Measurements from ENCODE around the gene SCCPDH.
"Not testable (repeated sequence)": the region's sequence is repeated elsewhere in the genome, so short reads cannot be mapped to it uniquely, and the experiment has no call there.

The SCCPDH gene, protein sequence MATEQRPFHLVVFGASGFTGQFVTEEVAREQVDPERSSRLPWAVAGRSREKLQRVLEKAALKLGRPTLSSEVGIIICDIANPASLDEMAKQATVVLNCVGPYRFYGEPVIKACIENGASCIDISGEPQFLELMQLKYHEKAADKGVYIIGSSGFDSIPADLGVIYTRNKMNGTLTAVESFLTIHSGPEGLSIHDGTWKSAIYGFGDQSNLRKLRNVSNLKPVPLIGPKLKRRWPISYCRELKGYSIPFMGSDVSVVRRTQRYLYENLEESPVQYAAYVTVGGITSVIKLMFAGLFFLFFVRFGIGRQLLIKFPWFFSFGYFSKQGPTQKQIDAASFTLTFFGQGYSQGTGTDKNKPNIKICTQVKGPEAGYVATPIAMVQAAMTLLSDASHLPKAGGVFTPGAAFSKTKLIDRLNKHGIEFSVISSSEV

DNA sequence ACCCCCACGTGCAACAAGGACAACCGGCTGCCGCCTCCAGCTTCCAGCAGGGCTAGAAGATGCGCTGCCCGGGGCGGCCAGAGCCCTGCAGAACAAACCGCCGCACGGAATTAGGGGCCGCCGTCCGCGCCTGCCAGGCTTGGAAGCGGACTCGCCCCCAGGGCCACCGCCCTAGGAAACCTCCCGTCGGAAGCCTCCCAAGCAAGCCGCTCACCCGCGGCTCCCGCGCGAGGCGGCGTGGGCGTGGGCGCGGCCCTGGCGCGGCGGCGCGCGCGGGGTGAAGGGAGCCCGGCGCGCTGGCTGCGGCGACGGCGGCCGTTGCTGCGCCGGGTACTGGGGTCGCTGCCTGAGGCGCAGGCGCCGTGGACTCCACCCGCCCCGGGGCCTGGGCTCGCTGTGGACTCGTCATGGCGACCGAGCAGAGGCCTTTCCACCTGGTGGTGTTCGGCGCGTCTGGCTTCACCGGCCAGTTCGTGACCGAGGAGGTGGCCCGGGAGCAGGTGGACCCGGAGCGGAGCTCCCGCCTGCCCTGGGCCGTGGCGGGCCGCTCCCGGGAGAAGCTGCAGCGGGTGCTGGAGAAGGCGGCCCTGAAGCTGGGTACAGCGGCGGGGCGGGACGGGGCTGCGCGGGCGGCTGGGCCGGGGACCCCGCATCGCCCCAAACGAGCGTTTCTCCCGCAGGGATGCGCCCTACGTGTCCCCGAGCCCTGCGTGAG is at the start of gene SCCPDH:
TSS of gene SCCPDH (plus strand) at position 394 of the 715 bp plus-strand sequence. CDS start at position 408, 14 bp downstream.
- peak; percentile 57 for DNase-seq (ENCODE audit: low spot score)

DNA sequence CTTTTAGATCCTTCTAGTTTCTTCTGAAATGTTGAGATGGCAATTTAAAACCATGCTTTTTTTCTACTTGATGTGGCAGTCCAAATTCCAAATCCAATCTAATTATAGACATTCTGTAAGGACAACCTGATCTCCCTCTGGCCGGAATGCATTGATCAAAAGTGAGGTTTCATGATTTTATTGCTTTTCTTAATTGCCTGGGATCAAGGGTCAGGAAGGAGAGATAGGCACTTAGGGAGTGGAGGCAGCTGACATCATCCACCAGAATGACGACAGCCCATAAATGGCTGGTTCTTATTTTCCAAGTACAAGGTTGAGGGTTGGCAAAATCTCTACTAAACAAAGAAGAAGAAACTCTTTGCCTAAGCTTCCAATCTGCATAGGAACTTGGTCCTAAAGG is 46.4 kb upstream of the SCCPDH start:
- no peak for DNase-seq (ENCODE audit: low spot score)

DNA sequence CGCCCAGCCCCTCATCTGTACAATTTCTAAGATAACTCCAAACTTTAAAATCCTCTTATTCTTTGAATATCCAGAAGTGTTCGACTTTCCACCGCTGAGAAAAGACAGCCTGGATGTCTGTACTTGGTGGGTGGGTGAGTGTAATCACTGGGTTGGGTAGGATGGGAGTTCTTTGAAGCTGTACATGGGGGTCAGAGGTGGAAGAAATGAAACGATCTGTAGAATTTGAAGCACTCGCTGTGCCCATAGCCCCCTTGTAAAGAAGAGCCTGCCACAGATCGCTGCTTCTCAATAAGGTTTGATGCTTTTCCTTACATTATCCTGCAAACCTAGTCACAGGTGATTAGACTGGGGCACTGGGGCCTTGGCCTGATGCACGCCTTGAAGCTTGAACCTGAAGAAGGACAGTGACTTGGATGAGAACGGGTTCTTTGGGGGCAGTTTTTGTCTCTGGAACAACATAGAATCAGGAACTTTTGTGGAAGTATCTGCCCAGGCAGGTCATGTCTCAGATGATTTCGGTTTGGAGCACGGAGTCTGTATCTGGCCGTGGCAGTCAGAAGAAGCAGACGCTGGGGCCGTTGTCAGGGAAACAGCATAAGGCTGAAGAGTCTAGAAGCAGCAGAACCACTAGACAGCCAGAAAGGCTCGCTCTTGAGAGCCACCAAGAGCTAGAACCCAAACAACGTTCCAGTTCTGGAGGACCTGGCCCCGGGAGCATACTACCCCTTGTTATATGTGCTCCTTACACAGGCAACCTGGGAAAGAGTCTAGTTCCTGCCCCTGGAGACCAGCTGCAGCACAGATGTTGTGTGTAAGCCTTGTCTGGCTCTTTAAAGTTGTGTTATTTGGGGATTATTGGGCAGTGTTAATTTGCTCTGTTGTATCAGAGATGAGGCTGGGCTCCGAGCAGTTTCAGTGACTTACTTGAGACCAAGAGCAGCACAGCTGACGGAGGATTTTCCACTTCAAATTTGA is 45.1 kb upstream of the SCCPDH start:
- no peak for DNase-seq (ENCODE audit: low spot score)

DNA sequence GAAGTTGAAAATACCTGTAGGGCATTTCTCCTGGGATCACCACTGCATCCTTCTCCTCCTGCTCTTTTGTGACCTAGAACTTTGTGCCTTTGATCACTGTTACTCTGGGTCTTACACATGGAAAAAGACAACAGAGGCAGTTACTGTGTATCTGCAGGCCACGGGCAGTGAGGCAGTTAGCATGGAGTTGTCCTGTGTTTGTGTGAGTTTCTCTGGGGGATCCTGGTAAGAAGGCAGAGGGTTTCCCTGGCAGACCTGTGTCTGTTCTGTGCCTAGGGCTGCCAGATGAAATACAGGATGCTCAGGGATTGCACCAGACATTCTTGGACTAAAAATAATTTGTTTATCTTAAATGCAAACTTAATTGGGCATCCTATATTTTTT is 44.4 kb upstream of the SCCPDH start:
- DNase-seq (ENCODE audit: low spot score): no peak

DNA sequence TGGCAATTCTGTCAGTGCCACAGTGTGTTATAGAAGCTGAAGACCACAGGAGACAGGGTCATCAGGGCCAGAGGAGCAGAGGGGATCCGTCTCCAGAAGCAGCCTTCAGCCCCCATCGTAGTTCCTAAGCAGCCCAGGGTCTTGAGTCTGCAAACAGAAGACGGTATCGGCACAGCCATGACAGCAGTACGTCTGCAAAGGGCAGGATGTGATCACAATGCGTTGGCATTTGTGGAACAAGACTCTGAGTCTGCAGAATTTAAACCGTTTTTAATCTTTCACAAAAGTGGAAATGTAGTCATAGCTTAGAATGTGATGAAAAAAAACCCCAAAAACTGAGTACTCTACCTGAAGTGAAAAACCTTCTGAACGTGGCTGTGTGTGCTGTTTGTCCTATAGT is 44.0 kb upstream of the SCCPDH start:
- DNase-seq (ENCODE audit: low spot score): no peak

DNA sequence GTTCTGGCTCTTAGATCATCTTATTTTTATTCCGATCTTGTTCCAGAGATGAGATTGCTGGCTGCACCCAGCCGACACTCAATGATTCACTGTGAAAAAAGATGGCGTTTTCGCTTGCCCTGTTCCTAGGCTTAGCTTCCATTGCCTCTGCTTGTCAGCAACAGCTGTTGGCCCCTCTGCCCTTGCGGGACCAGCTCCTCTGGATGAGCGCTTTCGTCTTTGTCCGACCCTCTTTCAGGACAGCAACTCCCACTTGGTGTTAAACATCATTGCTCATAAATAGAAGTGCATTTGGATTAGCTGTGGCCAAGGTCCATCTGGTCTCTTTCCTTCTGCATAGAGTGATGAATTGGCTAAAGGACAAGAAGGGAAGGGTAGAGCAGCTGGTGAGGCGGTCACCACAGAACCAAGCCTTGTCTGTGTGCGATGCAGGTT is 43.5 kb upstream of the SCCPDH start:
- DNase-seq (ENCODE audit: low spot score): no peak

DNA sequence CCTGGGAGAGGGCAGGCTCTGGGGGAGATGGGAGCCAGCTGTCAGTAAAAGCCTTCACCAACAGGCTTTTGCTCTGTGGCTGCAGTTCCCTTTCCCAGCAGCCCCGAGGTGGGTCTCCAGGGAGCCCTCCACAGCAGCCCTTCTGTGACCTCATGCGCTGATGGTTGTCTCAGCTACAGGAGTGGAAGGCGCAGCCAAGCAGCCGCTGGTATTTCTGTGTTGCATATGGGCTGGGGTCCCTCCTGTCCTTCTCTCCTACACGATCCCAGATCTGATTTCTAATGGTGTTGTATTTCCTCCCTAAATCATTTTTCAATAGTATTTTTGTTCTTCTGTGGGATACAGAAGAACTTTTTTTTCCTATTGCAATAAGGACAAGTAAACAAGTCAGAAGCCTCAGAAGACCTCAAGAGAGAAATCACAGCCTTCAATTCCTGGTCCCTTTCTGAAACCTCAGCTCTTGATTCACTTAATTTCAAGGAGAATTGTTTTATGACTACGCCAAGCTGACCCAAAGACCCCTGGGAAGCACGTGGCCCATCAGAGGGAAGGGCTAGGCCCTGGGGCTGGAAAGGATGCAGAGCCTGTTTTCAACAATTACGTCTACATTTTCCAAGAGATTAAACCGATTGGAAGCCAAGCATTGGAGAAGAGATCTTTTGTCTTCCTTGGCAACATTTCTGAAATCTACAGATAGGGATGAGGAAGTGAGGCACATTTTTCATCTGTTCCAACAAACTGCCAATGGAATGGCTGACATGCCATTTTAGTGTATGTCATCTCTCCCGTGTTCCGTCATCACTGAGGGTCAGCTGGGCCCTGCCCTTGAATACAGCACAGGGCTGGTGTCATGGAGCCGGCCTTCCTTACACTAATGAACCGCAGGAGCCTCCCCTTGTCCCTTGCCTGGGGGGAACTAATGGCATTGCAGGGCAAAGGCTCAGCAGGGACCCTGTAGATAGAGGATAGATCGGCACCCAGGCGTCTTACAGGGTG is 42.0 kb upstream of the SCCPDH start:
- no peak for DNase-seq (ENCODE audit: low spot score)

DNA sequence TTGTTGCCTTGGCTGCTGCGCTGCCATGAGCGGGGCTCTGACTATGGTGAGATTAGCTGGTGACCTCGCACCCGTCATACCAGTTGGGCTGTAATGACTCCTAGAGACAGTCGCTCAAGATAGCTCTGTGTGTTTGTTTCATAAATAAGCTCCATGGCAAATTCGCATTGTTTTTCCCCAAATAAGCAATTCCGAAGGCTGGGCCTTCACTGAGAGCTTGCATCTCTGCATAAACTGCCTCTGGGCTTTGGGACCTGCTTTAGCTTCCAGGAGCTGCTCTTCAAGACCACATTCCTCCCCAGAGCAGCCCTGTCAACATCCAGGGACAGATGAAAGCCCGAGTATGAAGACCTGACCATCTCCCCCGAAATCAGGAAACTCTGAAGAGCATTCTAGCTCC is 40.7 kb upstream of the SCCPDH start:
- no peak for DNase-seq (ENCODE audit: low spot score)

DNA sequence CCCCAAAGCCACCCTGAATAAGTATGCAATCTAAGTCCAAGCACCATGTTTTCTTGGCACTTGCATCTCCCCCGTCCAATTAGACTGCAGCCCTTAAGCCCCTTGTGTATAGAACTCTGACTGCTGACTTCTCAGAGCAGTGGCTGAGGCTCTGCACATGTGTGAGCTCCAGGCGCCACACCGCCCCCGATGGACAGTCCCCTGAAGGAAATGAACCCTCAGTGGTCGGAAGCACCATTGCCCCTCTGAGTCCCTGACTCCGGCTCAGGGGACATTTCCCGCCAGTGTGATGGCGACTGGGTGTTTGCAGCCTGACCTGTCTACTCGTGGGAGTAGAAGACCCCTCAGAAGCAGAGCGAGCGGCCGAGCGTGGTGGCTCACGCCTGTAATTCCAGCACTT is 37.2 kb upstream of the SCCPDH start:
- DNase-seq (ENCODE audit: low spot score): no peak

DNA sequence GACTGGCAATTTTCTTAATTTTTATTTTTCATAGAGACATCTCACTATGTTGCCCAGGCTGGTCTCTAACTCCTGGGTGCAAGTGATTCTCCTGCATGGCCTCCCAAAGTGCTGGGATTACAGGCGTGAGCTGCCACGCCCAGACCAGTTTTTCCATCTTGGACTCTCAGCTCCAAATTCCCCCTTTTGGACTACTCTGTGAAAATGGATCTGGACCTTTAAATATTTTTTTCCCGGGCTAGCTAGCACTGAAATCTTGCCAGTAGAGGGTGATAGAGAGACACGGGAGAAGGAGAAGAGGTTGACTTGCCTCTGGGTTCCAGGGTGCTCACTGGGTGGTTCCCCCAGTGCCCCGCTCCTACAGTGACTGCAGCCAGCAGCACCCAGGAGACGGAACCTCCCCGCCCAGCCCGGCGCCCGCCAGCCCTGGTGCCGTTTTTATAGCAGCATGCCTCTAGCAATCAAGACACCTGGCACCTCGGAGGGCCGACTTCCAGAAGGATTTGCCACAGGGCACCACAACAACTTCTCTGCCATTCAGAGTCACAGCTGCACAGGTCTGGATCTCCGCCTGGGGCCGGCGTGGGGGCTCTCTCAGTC is 34.7 kb upstream of the SCCPDH start:
- peak; percentile 47 for DNase-seq (ENCODE audit: low spot score)

DNA sequence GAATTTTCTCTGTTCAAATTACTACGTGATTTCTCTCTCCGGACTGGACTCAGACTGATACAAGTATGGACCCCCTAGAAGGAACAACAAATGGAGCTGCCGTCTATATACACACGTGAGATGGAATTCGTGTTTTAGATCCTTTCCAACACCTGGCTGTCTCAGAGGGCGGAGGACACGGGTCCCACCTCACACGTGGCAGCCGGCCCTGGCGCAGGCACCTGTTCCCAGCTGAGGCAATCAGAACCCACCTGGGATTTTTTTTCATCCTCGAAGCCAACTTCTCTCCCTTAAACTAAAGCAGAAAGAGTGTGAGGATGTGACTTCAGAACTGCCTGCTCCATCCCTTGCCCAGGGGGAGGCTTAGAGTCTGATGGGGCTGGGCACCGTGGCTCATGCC is 34.1 kb upstream of the SCCPDH start:
- no peak for DNase-seq (ENCODE audit: low spot score)

DNA sequence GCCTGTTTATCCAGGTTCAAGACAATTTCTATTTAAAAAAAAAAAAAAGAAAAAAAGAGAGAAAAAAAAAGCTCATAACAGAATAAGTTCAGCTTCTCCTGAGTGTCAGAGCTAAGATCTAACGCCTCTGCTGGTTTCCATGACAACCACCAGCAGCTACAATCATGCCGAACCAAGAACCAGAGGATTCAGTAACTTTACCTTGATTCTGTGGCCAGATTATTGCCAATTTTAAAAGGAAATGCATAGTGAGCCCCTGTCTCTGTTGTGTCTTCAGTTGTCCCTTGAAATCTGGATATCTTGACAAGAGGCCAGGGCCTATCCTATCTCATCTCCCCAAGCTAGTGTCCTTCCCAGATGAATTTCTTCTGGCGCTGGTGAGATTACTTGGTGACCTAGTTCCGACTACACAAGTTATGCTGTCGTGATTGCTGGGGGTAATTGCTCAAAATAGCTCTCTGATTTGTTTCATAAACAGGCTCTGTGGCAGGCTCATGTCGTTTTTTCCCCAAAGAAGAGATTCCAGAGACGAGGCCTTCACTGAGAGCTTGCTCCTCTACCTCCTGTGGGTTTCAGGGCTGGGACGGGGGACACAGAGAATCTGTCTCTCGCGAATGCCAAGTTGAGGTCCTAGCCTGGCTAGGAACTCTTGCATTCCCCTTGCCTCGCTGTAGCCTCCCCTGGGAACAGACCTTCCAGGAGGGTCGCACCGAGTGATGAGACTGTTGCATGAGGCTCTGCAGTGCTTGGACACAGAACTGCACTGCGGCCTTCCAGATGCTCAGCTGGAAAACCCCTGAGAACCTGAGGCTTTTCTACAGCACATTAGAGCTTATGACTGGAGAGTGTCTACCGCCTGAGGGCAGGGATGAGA is 32.4 kb upstream of the SCCPDH start:
- DNase-seq (ENCODE audit: low spot score): no peak

DNA sequence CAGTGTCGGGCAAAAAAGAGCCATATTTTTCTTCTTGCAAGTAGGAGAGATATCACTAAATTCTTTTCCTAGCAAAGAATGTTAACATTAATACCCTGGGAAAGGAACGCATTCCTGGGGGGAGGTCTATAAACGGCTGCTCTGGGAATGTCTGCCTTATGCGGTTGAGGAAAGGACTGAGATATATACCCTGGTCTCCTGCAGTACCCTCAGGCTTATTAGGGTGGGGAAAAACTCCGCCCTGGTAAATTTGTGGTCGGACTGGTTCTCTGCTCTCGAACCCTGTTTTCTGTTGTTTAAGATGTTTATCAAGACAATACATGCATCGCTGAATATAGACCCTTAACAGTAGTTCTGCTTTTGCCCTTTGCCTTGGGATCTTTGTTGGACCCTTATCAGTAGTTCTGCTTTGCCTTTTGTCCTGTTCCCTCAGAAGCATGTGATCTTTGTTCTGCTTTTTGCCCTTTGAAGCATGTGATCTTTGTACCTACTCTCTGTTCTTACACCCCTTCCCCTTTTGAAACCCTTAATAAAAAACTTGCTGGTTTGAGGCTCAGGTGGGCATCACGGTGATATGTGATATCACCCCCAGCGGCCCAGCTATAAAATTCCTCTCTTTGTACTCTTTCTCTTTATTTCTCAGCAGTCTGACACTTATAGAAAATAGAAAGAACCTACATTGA is 29.9 kb upstream of the SCCPDH start:
- DNase-seq (ENCODE audit: low spot score): not testable (repeated sequence)

DNA sequence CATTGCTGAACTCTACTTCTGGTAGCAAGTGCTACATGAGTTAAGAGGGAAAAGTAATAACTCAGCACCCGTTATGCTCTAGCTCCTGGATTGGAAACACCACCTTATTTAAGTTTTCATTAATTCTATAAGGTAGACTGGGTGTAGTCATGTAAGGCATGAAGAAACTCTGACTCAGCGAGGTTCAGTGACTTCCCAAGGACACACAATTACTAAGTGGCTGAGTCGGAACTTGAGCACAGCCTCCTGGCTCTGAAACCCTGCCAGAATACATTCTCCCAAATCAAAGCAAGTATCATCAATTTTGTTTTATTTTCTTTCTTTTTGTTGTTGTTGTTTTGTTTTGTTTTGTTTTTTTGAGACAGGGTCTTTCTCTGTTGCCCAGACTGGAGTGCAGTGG is 29.1 kb upstream of the SCCPDH start:
- no peak for DNase-seq (ENCODE audit: low spot score)

DNA sequence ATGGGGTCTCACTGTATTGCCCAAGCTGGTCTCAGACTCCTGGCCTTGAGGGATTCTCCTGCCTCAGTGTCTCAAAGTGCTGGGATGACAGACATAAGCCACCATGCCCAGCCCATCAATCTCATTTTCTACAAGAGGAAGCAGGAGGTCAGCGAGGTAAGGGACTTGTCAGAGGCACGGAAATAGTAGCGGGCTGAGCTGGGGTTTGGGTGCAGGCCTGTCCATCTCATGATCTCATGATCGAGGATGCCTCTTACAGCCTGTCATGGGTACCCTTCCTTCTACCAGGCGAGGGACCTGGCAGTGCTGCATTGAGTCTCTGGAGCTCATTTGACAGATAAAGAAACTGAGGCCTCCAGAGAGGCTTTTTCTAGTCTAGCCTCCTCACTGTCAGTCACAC is 28.5 kb upstream of the SCCPDH start:
- no peak for DNase-seq (ENCODE audit: low spot score)

DNA sequence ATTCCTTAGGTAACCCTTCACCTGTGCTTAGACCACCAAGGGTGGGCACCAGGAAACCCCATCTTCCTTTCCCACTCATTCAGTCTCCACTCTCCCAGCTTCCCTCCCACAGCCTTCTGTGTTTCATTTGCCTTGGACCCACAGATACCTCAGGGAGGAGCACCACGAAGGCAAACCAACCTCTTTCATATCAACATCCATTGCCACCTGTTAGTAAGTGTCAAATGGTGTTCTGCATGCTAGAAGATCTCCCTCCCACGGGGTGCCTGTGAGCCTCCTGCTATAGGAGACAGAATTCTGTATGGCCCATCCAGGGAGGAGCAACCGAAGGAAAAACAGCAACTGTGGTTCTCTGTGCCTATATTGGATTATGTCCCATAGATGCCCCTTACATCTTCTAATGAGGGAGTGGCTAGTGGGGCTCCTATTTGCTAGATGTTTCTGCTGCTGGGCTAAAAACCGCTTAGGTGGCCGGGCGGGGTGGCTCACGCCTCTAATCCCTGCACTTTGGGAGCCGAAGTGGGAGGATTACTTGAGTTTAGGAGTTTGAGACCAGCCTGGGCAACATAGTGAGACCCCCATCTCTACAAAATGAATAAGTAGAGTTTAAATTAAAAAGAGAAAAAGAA is 25.6 kb upstream of the SCCPDH start:
- no peak for DNase-seq (ENCODE audit: low spot score)

DNA sequence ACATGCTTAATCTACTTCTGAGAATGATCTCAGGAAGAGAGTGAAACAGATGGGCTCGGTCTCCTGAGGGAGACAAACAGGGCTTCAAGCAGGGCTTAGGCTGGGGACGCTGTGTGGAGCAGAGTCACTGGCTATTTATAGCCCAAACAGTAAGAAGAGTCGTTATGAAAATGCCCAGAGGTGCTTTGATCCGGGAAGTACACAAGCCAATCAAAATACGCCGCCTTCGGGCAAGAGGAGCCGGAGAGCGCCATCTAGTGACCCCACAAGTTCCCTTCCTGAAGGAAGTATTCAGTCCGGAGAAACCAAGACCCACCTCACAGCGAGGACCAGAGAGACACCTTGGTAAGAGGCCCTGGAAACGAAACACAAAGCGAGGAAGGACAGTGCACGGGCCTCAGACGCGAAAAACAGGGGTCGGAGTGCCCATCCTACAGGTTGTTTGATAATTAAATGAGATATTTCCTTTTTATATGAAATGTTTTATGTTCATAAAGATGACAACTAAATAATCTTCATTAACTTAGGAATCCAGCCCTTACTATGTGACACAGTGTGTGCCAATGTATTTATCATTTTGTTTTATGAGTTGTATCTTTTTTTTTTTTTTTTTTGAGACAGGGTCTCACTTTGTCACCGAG is 25.0 kb upstream of the SCCPDH start:
- DNase-seq (ENCODE audit: low spot score): peak; percentile 81

DNA sequence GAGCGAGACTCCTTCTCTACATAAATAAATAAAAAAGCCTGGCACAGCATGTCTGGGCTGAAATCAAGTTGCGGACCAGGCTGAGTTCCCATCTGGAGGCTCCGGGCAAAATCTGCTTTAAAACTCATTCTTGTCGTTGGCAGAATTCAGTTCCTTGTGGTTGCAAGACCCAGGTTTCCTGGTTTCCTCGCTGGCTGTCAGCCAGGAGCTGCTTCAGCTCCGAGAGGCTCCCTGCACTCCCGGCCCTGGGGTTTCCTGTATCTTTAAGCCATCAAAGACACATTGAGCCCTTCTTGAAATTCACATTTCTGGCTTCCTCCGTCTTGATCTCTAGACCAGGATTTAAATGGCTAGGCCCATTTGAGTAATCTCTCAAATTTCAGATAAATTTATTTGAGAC is 20.6 kb upstream of the SCCPDH start:
- DNase-seq (ENCODE audit: low spot score): no peak

Measured in CD4-positive, alpha-beta T cell treated with Interleukin-15 for 4 hours (primary cell).